Measurements from ENCODE around the gene PKP1. TPM values are rescaled to one million over a fixed set of nuclear protein-coding genes. Genes with fewer than 3 reads are reported as not detected.

PKP1 gene
- total RNA-seq, 1 donor from 2014 or later, result 0.25 TPM

DNA sequence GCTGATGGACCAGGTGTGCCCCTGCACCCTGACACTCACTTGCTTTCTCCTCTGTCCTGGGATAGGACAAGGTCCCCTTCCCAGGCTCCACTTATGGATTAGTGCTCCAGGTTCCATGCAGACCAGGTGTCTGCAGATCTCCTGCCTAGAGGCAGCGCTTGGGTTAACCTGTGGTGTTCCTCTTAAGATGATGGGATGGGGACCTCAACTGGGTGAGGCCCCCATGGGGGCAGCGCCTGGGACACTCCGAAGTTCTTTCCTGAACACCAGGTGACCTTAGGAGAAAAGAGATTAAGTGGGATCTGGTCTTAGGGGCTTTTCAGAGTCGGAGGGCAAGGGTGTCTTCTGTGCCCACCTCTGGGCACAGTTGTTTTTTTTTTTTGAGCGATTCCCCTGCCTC is 72.9 kb downstream of the PKP1 start:
- DNase-seq, result no peak
- peak; percentile 0 for ATAC-seq
- intact Hi-C loops (cut with micrococcal nuclease), result no loop called here

- DNase-seq (no peak), ATAC-seq (peak; percentile 9)
- intact Hi-C loops (cut with micrococcal nuclease), result no loop called here
These were observed 73.4 kb downstream of the PKP1 start for GRCh38 chr1:201356701-201357100.

DNA sequence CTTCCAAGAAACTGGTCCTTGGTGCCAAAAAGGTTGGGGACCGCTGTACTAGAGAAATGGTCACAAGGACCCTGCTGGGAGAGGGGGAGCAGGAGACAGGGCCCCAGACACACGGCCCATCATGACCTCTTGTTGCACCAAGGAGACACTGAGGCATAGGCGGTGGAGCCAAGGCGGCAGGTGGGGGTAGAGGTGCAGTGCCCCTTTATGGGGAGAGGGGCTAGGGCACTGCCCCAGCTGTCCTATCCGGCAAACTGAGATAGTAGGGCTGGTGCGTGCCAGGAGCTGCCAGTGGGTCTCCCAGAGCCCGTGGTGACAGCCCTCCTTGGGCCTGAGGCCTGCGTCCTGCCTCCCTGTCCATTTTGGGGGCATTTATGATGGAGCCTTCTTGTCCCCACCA is 73.9 kb downstream of the PKP1 start:
- intact Hi-C loops (cut with micrococcal nuclease), result no loop called here
- DNase-seq (peak; percentile 76), ATAC-seq (peak; percentile 45)

- peak; percentile 36 for ATAC-seq
- intact Hi-C loops (cut with micrococcal nuclease), result no loop called here
- peak; percentile 73 for DNase-seq
These were observed 74.5 kb downstream of the PKP1 start for GRCh38 chr1:201357636-201358348.

DNA sequence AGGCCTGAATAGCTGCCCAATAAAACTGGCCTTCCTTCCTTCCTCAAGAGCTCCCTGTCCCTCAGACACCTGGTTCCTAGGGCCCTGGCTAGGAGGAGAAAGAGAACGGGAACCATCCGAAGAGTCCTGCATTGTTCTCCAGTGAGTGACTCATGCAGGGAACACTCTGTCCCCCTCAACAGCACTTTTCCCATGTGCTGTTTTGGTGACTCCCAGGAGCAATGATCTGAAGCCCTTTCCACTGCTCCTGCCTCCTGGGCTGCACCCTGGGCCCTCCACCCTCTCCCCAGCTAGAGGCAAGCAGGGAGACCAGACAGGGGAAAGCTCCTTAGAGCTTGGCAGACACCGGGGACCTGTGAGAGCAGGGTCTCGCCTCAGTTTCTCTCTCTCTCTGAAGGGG is 75.3 kb downstream of the PKP1 start:
- ATAC-seq (no peak), DNase-seq (no peak)
- intact Hi-C loops (cut with micrococcal nuclease), result no loop called here

GRCh38 chr1:201359031-201359872 is 75.9 kb downstream of the PKP1 start:
- intact Hi-C loops (cut with micrococcal nuclease), result no loop called here
- DNase-seq, result no peak
- no peak for ATAC-seq

GRCh38 chr1:201359873-201360210 is 76.5 kb downstream of the PKP1 start:
- intact Hi-C loops (cut with micrococcal nuclease), result no loop called here
- ATAC-seq (no peak), DNase-seq (no peak)

DNA sequence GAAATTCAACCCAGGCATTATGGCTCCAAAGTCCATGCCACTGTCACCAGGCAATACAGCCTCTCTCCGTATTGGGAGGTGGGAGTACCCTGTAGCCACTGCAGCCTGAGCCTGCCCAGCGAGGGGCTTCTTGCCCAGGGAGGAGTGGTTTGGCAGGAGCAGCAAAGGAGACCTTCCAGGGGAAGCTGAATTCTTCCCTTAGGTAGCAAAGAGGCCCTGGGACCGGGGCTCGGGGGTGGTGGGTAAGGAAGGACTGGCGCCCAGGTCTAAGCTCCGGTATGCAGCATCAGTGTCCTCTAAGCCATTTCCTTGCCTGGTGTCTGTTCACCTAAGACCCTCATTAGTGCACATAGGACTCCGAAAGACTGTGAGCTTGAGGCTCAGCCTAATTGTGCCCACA is 77.2 kb downstream of the PKP1 start:
- DNase-seq (no peak), ATAC-seq (no peak)
- intact Hi-C loops (cut with micrococcal nuclease), result no loop called here

DNA sequence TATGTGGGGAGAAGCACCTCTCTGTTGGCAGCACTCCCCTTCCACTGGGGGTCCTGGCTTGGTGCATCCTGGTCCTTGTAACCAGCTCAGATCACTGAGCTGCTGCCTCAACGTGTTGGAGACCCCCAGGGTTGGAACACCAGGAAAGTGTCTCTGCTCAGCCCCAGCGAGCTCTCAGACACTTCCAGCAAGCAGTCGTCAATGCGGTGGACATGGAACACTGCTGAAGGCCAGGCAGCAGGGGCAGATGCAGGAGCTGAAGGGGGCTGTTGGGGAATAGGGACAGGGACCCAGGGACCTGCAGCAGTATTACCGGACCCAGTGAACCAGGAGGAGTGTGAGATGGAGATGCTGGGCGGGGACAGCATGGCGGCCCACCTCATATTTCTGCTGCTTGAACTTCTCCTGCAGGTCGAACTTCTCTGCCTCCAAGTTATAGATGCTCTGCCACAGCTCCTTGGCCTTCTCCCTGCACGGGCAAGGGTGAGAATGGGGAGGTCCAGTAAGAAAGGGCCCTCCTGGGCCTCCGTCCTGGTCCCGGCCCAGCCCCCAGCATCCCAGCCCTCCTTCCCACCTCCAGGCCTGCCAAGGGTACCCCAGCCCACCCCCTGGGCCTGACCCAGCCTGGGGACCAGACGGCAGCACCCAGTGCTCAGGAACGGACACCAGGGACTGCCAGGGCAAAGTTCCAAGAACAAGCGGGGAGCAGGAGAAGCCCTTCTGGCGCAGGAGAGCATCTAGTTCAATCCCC is 77.8 kb downstream of the PKP1 start:
- intact Hi-C loops (cut with micrococcal nuclease), result no loop called here
- DNase-seq (peak; percentile 37), ATAC-seq (no peak)

GRCh38 chr1:201361652-201362504 is 78.6 kb downstream of the PKP1 start:
- ATAC-seq (peak; percentile 1), DNase-seq (peak; percentile 59)
- intact Hi-C loops (cut with micrococcal nuclease), result no loop called here

GRCh38 chr1:201362906-201363305 is 79.6 kb downstream of the PKP1 start:
- ATAC-seq, result no peak
- DNase-seq, result peak; percentile 26
- intact Hi-C loops (cut with micrococcal nuclease), result no loop called here

- intact Hi-C loops (cut with micrococcal nuclease), result no loop called here
- DNase-seq (peak; percentile 9), ATAC-seq (no peak)
These were observed 80.2 kb downstream of the PKP1 start for GRCh38 chr1:201363467-201363866.

DNA sequence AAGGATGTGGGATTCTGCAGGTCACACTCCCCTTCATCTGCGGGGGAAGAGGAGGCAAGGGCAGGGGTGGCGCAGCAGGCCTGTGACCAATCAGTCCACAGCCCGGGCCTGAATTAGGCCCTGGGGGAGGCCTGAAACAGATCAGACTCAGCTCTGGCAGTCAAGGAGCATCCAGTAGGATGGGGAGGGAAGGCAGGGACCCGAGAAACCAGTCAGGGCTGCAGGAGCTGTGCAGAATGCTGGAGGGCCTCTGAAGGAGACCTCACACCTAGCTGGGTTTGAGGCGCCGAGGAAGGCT is 81.5 kb downstream of the PKP1 start:
- ATAC-seq (no peak), DNase-seq (peak; percentile 14)
- intact Hi-C loops (cut with micrococcal nuclease), result no loop called here

DNA sequence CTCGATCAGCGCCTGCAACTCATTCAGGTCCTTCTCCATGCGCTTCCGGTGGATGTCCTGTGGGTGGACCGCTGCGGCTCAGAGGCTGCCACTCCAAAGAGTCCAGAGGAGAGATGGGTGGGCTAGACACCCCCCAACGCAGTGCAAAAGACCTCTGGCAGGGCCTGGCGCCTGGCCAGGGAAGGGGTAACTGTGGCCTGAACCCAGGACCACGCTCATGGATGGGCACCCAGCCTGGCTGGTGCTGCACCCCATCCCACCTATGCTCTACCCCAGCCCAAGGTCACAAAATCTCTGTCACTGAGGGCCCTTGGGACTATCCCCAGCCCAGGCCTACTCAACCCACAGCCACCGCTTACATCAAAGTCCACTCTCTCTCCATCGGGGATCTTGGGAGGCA is 81.9 kb downstream of the PKP1 start:
- DNase-seq (peak; percentile 46), ATAC-seq (peak; percentile 3)
- intact Hi-C loops (cut with micrococcal nuclease), result no loop called here

DNA sequence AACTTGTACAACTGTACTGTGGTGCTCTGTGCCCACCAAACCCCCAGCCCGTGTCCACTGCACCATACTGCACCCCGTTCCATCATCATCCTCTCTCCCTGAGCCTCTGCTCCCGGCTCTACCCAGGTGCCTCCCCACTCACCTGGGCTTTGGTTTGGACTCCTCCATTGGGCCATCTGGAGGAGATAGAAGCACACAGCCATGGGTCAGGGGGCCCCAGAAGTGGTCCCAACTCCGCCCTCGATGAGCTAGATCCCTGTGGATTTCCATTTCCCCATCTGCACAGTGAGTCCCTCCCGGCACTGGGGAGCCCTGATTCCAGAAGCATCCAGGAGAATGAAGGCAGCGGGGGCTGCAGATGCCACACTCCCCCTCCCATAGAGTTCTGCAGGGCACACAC is 83.4 kb downstream of the PKP1 start:
- intact Hi-C loops (cut with micrococcal nuclease), result no loop called here
- ATAC-seq, result peak; percentile 1
- DNase-seq, result peak; percentile 27

DNA sequence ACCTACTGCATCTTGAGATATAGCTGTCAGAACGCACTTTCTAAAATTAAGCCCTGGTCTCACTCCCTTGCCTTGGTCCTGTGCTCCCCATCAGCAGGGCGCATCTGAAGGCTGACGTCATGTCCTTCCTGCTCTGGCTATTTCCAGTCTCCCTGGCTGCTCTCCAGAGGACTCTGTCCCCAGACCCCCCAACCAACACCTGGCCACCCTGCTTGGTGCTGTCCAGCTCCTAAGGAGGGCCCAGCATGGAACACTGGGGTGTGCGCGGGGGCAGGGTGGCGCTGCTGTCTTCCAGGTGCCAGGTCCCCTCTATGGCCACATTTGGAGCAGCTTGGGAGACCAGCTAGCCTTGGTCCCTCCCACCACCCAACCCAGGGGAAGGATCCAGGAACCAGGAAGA is 85.9 kb downstream of the PKP1 start:
- intact Hi-C loops (cut with micrococcal nuclease), result no loop called here
- ATAC-seq, result peak; percentile 25
- peak; percentile 52 for DNase-seq

DNA sequence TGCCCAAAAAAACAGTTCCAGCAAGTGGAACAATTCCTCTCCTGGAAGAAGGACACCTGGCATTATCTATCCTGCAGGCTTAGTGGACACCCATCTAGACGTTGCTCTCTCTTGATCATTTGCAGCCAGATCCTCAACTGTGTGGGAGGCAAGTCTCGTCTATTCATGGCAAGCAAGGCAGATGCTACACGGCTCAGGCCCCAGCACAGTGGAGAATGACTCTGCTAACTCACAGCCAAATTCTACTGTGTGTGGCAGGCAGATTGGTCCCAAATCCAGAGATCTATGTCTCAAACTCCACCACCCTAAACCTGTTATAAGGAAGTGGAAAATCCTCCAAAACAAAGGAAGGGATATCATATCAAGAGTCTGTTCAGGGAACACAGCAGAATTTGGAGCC is 87.2 kb downstream of the PKP1 start:
- no peak for ATAC-seq
- intact Hi-C loops (cut with micrococcal nuclease), result no loop called here

GRCh38 chr1:201371276-201371675 is 88.0 kb downstream of the PKP1 start:
- no peak for DNase-seq
- intact Hi-C loops (cut with micrococcal nuclease), result no loop called here
- no peak for ATAC-seq

More for the DNA sequence above, 87.2 kb downstream of the PKP1 start:
- DNase-seq, result no peak

GRCh38 chr1:201371792-201372191 is 88.5 kb downstream of the PKP1 start:
- intact Hi-C loops (cut with micrococcal nuclease), result no loop called here
- DNase-seq, result no peak
- no peak for ATAC-seq

All from left ventricle myocardium superior (tissue), 1 donor.